Endothelial cell of umbilical vein (primary cell): ENCODE measurements around the gene ICOSLG. TPM values are rescaled to one million over a fixed set of nuclear protein-coding genes. Genes with fewer than 3 reads are reported as not detected.

Experiments used
- BruUV-seq: library from RNA; stranded (reverse); fragments of 400-500 nt; replicated peaks from 2 replicates; lab custom pipeline; 2021; lab: Mats Ljungman, UMichigan
- CTCF ChIA-PET: fragments of 300-600, 350-600 bp; sonication (Branson Sonifier 250); formaldehyde crosslinking; loops from one replicate; lab custom pipeline; 2021; ENCODE audit warnings: antibody characterized with exemption, inconsistent platforms; lab: Charles Lee
- POLR2A ChIA-PET: fragments of 300-600, 350-600 bp; sonication (Branson Sonifier 250); formaldehyde crosslinking; loops from one replicate; lab custom pipeline; 2021; ENCODE audit warnings: antibody characterized with exemption, inconsistent platforms; lab: Charles Lee
- DNase-seq: peaks from one replicate; pipeline ENCODE4 v3.0.0-alpha.2; 2011; ENCODE audit warnings: low read depth, low spot score
- FAIRE-seq: peaks from 2 replicates; lab custom pipeline; 2011; peaks lifted over from hg19 to GRCh38; lab: Jason Lieb, UNC
- H2AFZ ChIP-seq: 2 replicates; pipeline ENCODE4 v1.6.0; 2012; ENCODE audit warnings: low read depth, low read length, control low read depth, inconsistent platforms
- H3K27ac ChIP-seq: 2 replicates; pipeline ENCODE4 v1.5.1; 2011; ENCODE audit warnings: low read depth, mild to moderate bottlenecking, control low read depth, low read length, moderate library complexity; ENCODE audit not compliant: insufficient read depth
- H3K27me3 ChIP-seq, 2 experiments: 2 replicates each; pipeline versions ENCODE4 v1.6.0 to v1.6.1; 2011; ENCODE audit warnings: low read length in 2 of 2, mixed read lengths in 1 of 2; ENCODE audit not compliant: control insufficient read depth in 2 of 2, insufficient read depth in 2 of 2
- H3K36me3 ChIP-seq, 2 experiments: 2 replicates in 1 of 2; 3 replicates in 1 of 2; pipeline ENCODE4 v1.5.1; 2011; ENCODE audit warnings: low read length in 2 of 2, mild to moderate bottlenecking in 1 of 2, moderate library complexity in 1 of 2; ENCODE audit not compliant: control insufficient read depth in 2 of 2, insufficient read depth in 2 of 2; ENCODE audit errors: extremely low read depth in 1 of 2
- H3K4me1 ChIP-seq: 3 replicates; pipeline ENCODE4 v1.5.1; 2011; ENCODE audit warnings: mild to moderate bottlenecking, low read length; ENCODE audit not compliant: control insufficient read depth, insufficient read depth; ENCODE audit errors: extremely low read depth
- H3K4me2 ChIP-seq: 2 replicates; pipeline ENCODE4 v1.6.1; 2011; ENCODE audit warnings: low read length, control low read depth, mixed read lengths; ENCODE audit not compliant: insufficient read depth
- H3K4me3 ChIP-seq, 3 experiments: fragments of 200-600 bp in 1 of 3; sonication (generic), shearing (Covaris generic) in 1 of 3; replicated peaks in 1 of 3; 2 replicates each; pipeline ENCODE4 v1.5.1; 2011 to 2016; ENCODE audit warnings: control low read depth in 3 of 3, low read length in 3 of 3, mild to moderate bottlenecking in 2 of 3, inconsistent platforms in 1 of 3, low read depth in 1 of 3, moderate library complexity in 1 of 3; ENCODE audit not compliant: insufficient read depth in 1 of 3
- H3K79me2 ChIP-seq: 2 replicates; pipeline ENCODE4 v1.6.0; 2012; ENCODE audit warnings: low read length, inconsistent platforms; ENCODE audit not compliant: control insufficient read depth, insufficient read depth
- H3K9ac ChIP-seq: replicated peaks from 2 replicates; pipeline ENCODE3; 2011; ENCODE audit warnings: low read length, control low read depth; ENCODE audit not compliant: insufficient read depth; ENCODE audit errors: extremely low read depth
- H3K9me1 ChIP-seq: replicated peaks from 3 replicates; pipeline ENCODE4 v1.6.0; 2011; ENCODE audit warnings: mild to moderate bottlenecking, low read length; ENCODE audit not compliant: control insufficient read depth, insufficient read depth; ENCODE audit errors: extremely low read depth
- H3K9me3 ChIP-seq: replicated peaks from 2 replicates; pipeline ENCODE4 v1.5.1; 2012; ENCODE audit warnings: low read length, inconsistent platforms; ENCODE audit not compliant: control insufficient read depth, insufficient read depth
- H4K20me1 ChIP-seq: replicated peaks from 2 replicates; pipeline ENCODE3; 2011; ENCODE audit warnings: mild to moderate bottlenecking, low read length; ENCODE audit not compliant: control insufficient read depth, insufficient read depth; ENCODE audit errors: extremely low read depth
- CTCF ChIP-seq, 2 donors: IDR thresholded peaks; 1 replicate in 1 of 2; 2 replicates in 1 of 2; pipeline ENCODE4 v1.5.1; 2011; ENCODE audit warnings: low read length in 2 of 2, mild to moderate bottlenecking in 2 of 2, moderate library complexity in 2 of 2, control low read depth in 1 of 2, inconsistent platforms in 1 of 2, low read depth in 1 of 2; ENCODE audit not compliant: insufficient read depth in 1 of 2; ENCODE audit errors: extremely low read depth in 1 of 2
- EZH2 ChIP-seq: IDR thresholded peaks from 2 replicates; pipeline ENCODE4 v1.6.1; 2012; ENCODE audit warnings: borderline replicate concordance, low read depth, mild to moderate bottlenecking, moderate library complexity, low read length, inconsistent platforms; ENCODE audit not compliant: severe bottlenecking
- FOS ChIP-seq: IDR thresholded peaks from 2 replicates; pipeline ENCODE4 v1.6.1; 2011; ENCODE audit warnings: mild to moderate bottlenecking, low read length, moderate library complexity, borderline replicate concordance; ENCODE audit not compliant: insufficient read depth
- GATA2 ChIP-seq: IDR thresholded peaks from 2 replicates; pipeline ENCODE4 v1.7.0; 2011; ENCODE audit warnings: low read depth, mild to moderate bottlenecking, moderate library complexity, mixed read lengths, low read length; ENCODE audit not compliant: insufficient read length, insufficient read depth
- JUN ChIP-seq: IDR thresholded peaks from 2 replicates; pipeline ENCODE4 v1.6.1; 2011; ENCODE audit warnings: borderline replicate concordance, low read depth; ENCODE audit not compliant: insufficient read length, insufficient read depth
- MAX ChIP-seq: IDR thresholded peaks from 2 replicates; pipeline ENCODE4 v1.6.1; 2011; ENCODE audit not compliant: insufficient read depth, insufficient read length
- MYC ChIP-seq: IDR thresholded peaks from one replicate; pipeline ENCODE4 v1.6.1; 2011; ENCODE audit warnings: mild to moderate bottlenecking, low read depth, low read length
- POLR2A ChIP-seq: IDR thresholded peaks from 2 replicates; pipeline ENCODE4 v1.6.1; 2012; ENCODE audit warnings: low read depth, mild to moderate bottlenecking, control low read depth, low read length
- POLR2AphosphoS5 ChIP-seq: IDR thresholded peaks from 2 replicates; pipeline ENCODE4 v1.6.1; 2012; ENCODE audit warnings: low read depth, mild to moderate bottlenecking, control low read depth, low read length, moderate library complexity; ENCODE audit not compliant: insufficient read depth
- dilution Hi-C: fragments of 300-500 bp; cut with MboI; formaldehyde crosslinking; loops from one replicate; pipeline ENCODE4 v1.15.0; 2019; ENCODE audit warnings: low sequenced_read_pairs; ENCODE audit not compliant: extremely low pct_ligation_motif_present
- intact Hi-C: fragments of 100-400 bp; cut with micrococcal nuclease; formaldehyde crosslinking; loops from one replicate; pipeline ENCODE4 v1.10.0; 2022
- polyA plus RNA-seq, 4 experiments: library from polyadenylated mRNA; depleted of rRNA in 3 of 4; stranded (reverse) in 3 of 4; unstranded in 1 of 4; fragments of >200 nt; gene quantifications; 2 replicates each; pipeline versions ENCODE4 v1.2.1 to v1.2.3, GENCODE V29; 2011 to 2012; ENCODE audit warnings: missing spikeins in 1 of 4
- total RNA-seq: library from RNA; stranded (reverse); gene quantifications from 2 replicates; pipeline ENCODE4 v1.2.3, GENCODE V29; 2021

ICOSLG gene
- total and polyA plus RNA-seq, 2 donors (not counting 3 experiments of a cell fraction or from before 2014, with no cell fraction given): 0.91 to 2.9 TPM

GRCh38 chr21:44259082-44259705, 18.5 kb upstream of the ICOSLG start:
- H3K4me1 ChIP-seq: peaks cover 6% of the 10 kb centered on the region
- FAIRE-seq (no peak), DNase-seq (no peak)
- intact Hi-C loops (no loop called here), dilution Hi-C loops (no loop called here)
- no peaks in the 10 kb centered on the region for H4K20me1 ChIP-seq
- TF ChIP-seq MAX (no peak), MYC (no peak), POLR2AphosphoS5 (no peak), EZH2 (no peak), GATA2 (no peak), FOS (no peak), JUN (no peak), CTCF (IDR thresholded peaks at IDR 0.05; ENCODE audit: extremely low read depth in 1 of 2, insufficient read depth in 1 of 2, low read depth in 1 of 2, low read length in 2 of 2) (no peak), POLR2A (no peak)
- no peaks in the 10 kb centered on the region for H3K36me3 ChIP-seq
- H3K9me3 ChIP-seq: no peaks in the 10 kb centered on the region
- no peak overlapping the region for H3K4me3 ChIP-seq
- ChIA-PET CTCF (interaction anchor here (1.0 kb wide), 1 partner anchor 38 kb away, joined by 3 read pairs; no protein-coding TSS in a partner anchor), POLR2A (interaction anchor here (0.6 kb wide), 1 partner anchor 19 kb away, joined by 3 read pairs; no protein-coding TSS in a partner anchor)
- H3K9me1 ChIP-seq: no peaks in the 10 kb centered on the region
- no peak overlapping the region for H3K27ac ChIP-seq
- H3K9ac ChIP-seq: no peak overlapping the region
- no peak overlapping the region for H3K4me2 ChIP-seq
- H3K27me3 ChIP-seq: peaks cover 0 to 2% of the 10 kb centered on the region in 2 experiments
- H3K79me2 ChIP-seq: no peaks in the 10 kb centered on the region
- BruUV-seq: no TSS peak
- no peak overlapping the region for H2AFZ ChIP-seq
